ENCODE results near the gene CDK12.
"Not testable (repeated sequence)": the region's sequence is repeated elsewhere in the genome, so short reads cannot be mapped to it uniquely, and the experiment has no call there.

The CDK12 gene

GRCh38 chr17:39464639-39465181 is 3.4 kb downstream of the CDK12 start:
- H3K9ac ChIP-seq (ENCODE audit: low read depth, low read length), result peak overlapping the region; percentile 100

GRCh38 chr17:39468610-39469009 is 7.3 kb downstream of the CDK12 start:
- H3K36me3 ChIP-seq (ENCODE audit: insufficient read depth, low read length), result peaks cover 17% of the 10 kb centered on the region

More at GRCh38 chr17:39464639-39465181, 3.4 kb downstream of the CDK12 start:
- Histone ChIP-seq H3K4me3 (ENCODE audit: low read length) (peak overlapping the region; percentile 88), H3K4me2 (ENCODE audit: low read length) (peak overlapping the region; percentile 94)
- H3K36me3 ChIP-seq (ENCODE audit: insufficient read depth, low read length); H3K4me1 ChIP-seq (ENCODE audit: control insufficient read depth, insufficient read depth, low read length); H3K27me3 ChIP-seq (ENCODE audit: control insufficient read depth, insufficient read depth, low read length); H3K9me3 ChIP-seq (replicated peaks; ENCODE audit: low read length): not testable (repeated sequence)

GRCh38 chr17:39473310-39473709 is 12.0 kb downstream of the CDK12 start:
- Histone ChIP-seq H3K4me3 (ENCODE audit: low read length) (no peak overlapping the region), H3K4me2 (ENCODE audit: low read length) (no peak overlapping the region), H3K9me3 (replicated peaks; ENCODE audit: low read length) (no peaks in the 10 kb centered on the region), H3K4me1 (ENCODE audit: control insufficient read depth, insufficient read depth, low read length) (no peaks in the 10 kb centered on the region), H3K36me3 (ENCODE audit: insufficient read depth, low read length) (peaks cover 31% of the 10 kb centered on the region), H3K27me3 (ENCODE audit: control insufficient read depth, insufficient read depth, low read length) (no peaks in the 10 kb centered on the region), H3K9ac (ENCODE audit: low read depth, low read length) (no peak overlapping the region)

More at GRCh38 chr17:39468610-39469009, 7.3 kb downstream of the CDK12 start:
- not testable (repeated sequence) for H3K4me2 ChIP-seq (ENCODE audit: low read length); H3K27me3 ChIP-seq (ENCODE audit: control insufficient read depth, insufficient read depth, low read length); H3K4me3 ChIP-seq (ENCODE audit: low read length); H3K9me3 ChIP-seq (replicated peaks; ENCODE audit: low read length); H3K4me1 ChIP-seq (ENCODE audit: control insufficient read depth, insufficient read depth, low read length); H3K9ac ChIP-seq (ENCODE audit: low read depth, low read length)

- not testable (repeated sequence) for H3K4me3 ChIP-seq (ENCODE audit: low read length); H3K27me3 ChIP-seq (ENCODE audit: control insufficient read depth, insufficient read depth, low read length); H3K9me3 ChIP-seq (replicated peaks; ENCODE audit: low read length); H3K4me1 ChIP-seq (ENCODE audit: control insufficient read depth, insufficient read depth, low read length); H3K9ac ChIP-seq (ENCODE audit: low read depth, low read length); H3K4me2 ChIP-seq (ENCODE audit: low read length)
- peaks cover 32% of the 10 kb centered on the region for H3K36me3 ChIP-seq (ENCODE audit: insufficient read depth, low read length)
Measured at GRCh38 chr17:39479631-39480030, 18.3 kb downstream of the CDK12 start.

- Histone ChIP-seq H3K9ac (ENCODE audit: low read depth, low read length) (no peak overlapping the region), H3K9me3 (replicated peaks; ENCODE audit: low read length) (no peaks in the 10 kb centered on the region), H3K4me3 (ENCODE audit: low read length) (no peak overlapping the region), H3K36me3 (ENCODE audit: insufficient read depth, low read length) (peaks cover 24% of the 10 kb centered on the region), H3K4me2 (ENCODE audit: low read length) (no peak overlapping the region), H3K4me1 (ENCODE audit: control insufficient read depth, insufficient read depth, low read length) (peaks cover 20% of the 10 kb centered on the region), H3K27me3 (ENCODE audit: control insufficient read depth, insufficient read depth, low read length) (no peaks in the 10 kb centered on the region)
Measured at GRCh38 chr17:39483506-39483905, 22.2 kb downstream of the CDK12 start.

- Histone ChIP-seq H3K27me3 (ENCODE audit: control insufficient read depth, insufficient read depth, low read length) (no peaks in the 10 kb centered on the region), H3K4me3 (ENCODE audit: low read length) (no peak overlapping the region), H3K4me2 (ENCODE audit: low read length) (no peak overlapping the region), H3K36me3 (ENCODE audit: insufficient read depth, low read length) (peaks cover 22% of the 10 kb centered on the region), H3K4me1 (ENCODE audit: control insufficient read depth, insufficient read depth, low read length) (peaks cover 20% of the 10 kb centered on the region), H3K9me3 (replicated peaks; ENCODE audit: low read length) (no peaks in the 10 kb centered on the region), H3K9ac (ENCODE audit: low read depth, low read length) (no peak overlapping the region)
Measured at GRCh38 chr17:39484178-39484577, 22.9 kb downstream of the CDK12 start.

- peaks cover 20% of the 10 kb centered on the region for H3K4me1 ChIP-seq (ENCODE audit: control insufficient read depth, insufficient read depth, low read length)
- no peak overlapping the region for H3K4me3 ChIP-seq (ENCODE audit: low read length)
- H3K36me3 ChIP-seq (ENCODE audit: insufficient read depth, low read length), result peaks cover 14% of the 10 kb centered on the region
- no peak overlapping the region for H3K4me2 ChIP-seq (ENCODE audit: low read length)
- no peaks in the 10 kb centered on the region for H3K27me3 ChIP-seq (ENCODE audit: control insufficient read depth, insufficient read depth, low read length)
- H3K9ac ChIP-seq (ENCODE audit: low read depth, low read length), result peak overlapping the region; percentile 12
- no peaks in the 10 kb centered on the region for H3K9me3 ChIP-seq (replicated peaks; ENCODE audit: low read length)
Measured at GRCh38 chr17:39485555-39485954, 24.3 kb downstream of the CDK12 start.

GRCh38 chr17:39486242-39486641 is 25.0 kb downstream of the CDK12 start:
- Histone ChIP-seq H3K4me2 (ENCODE audit: low read length) (no peak overlapping the region), H3K4me1 (ENCODE audit: control insufficient read depth, insufficient read depth, low read length) (peaks cover 20% of the 10 kb centered on the region), H3K9me3 (replicated peaks; ENCODE audit: low read length) (no peaks in the 10 kb centered on the region), H3K36me3 (ENCODE audit: insufficient read depth, low read length) (peaks cover 17% of the 10 kb centered on the region), H3K4me3 (ENCODE audit: low read length) (no peak overlapping the region), H3K9ac (ENCODE audit: low read depth, low read length) (peak overlapping the region; percentile 12), H3K27me3 (ENCODE audit: control insufficient read depth, insufficient read depth, low read length) (no peaks in the 10 kb centered on the region)

- not testable (repeated sequence) for H3K27me3 ChIP-seq (ENCODE audit: control insufficient read depth, insufficient read depth, low read length); H3K9ac ChIP-seq (ENCODE audit: low read depth, low read length); H3K4me3 ChIP-seq (ENCODE audit: low read length); H3K4me2 ChIP-seq (ENCODE audit: low read length); H3K9me3 ChIP-seq (replicated peaks; ENCODE audit: low read length)
- H3K36me3 ChIP-seq (ENCODE audit: insufficient read depth, low read length), result peaks cover 17% of the 10 kb centered on the region
- peaks cover 20% of the 10 kb centered on the region for H3K4me1 ChIP-seq (ENCODE audit: control insufficient read depth, insufficient read depth, low read length)
Measured at GRCh38 chr17:39487490-39487889, 26.2 kb downstream of the CDK12 start.

- Histone ChIP-seq H3K27me3 (ENCODE audit: control insufficient read depth, insufficient read depth, low read length) (no peaks in the 10 kb centered on the region), H3K4me1 (ENCODE audit: control insufficient read depth, insufficient read depth, low read length) (peaks cover 20% of the 10 kb centered on the region), H3K9ac (ENCODE audit: low read depth, low read length) (no peak overlapping the region), H3K9me3 (replicated peaks; ENCODE audit: low read length) (no peaks in the 10 kb centered on the region), H3K4me3 (ENCODE audit: low read length) (no peak overlapping the region), H3K36me3 (ENCODE audit: insufficient read depth, low read length) (peaks cover 18% of the 10 kb centered on the region), H3K4me2 (ENCODE audit: low read length) (no peak overlapping the region)
Measured at GRCh38 chr17:39487946-39488345, 26.7 kb downstream of the CDK12 start.

- not testable (repeated sequence) for H3K9ac ChIP-seq (ENCODE audit: low read depth, low read length); H3K9me3 ChIP-seq (replicated peaks; ENCODE audit: low read length); H3K4me3 ChIP-seq (ENCODE audit: low read length); H3K4me2 ChIP-seq (ENCODE audit: low read length); H3K27me3 ChIP-seq (ENCODE audit: control insufficient read depth, insufficient read depth, low read length); H3K4me1 ChIP-seq (ENCODE audit: control insufficient read depth, insufficient read depth, low read length)
- peaks cover 55% of the 10 kb centered on the region for H3K36me3 ChIP-seq (ENCODE audit: insufficient read depth, low read length)
Measured at GRCh38 chr17:39496921-39497320, 35.6 kb downstream of the CDK12 start.

- H3K4me3 ChIP-seq (ENCODE audit: low read length), result no peak overlapping the region
- H3K4me1 ChIP-seq (ENCODE audit: control insufficient read depth, insufficient read depth, low read length), result no peaks in the 10 kb centered on the region
- peaks cover 64% of the 10 kb centered on the region for H3K36me3 ChIP-seq (ENCODE audit: insufficient read depth, low read length)
- no peaks in the 10 kb centered on the region for H3K27me3 ChIP-seq (ENCODE audit: control insufficient read depth, insufficient read depth, low read length)
- no peaks in the 10 kb centered on the region for H3K9me3 ChIP-seq (replicated peaks; ENCODE audit: low read length)
- no peak overlapping the region for H3K9ac ChIP-seq (ENCODE audit: low read depth, low read length)
- no peak overlapping the region for H3K4me2 ChIP-seq (ENCODE audit: low read length)
Measured at GRCh38 chr17:39507511-39507910, 46.2 kb downstream of the CDK12 start.
